NB4 (cell line): Measurements from ENCODE around the gene EHD3.

ENCODE experiments used
- DNase-seq: peaks from one replicate; pipeline ENCODE4 v3.0.0; 2010; ENCODE audit warnings: low read depth
- H3K4me3 ChIP-seq: one replicate; pipeline ENCODE4 v1.5.1; 2011; ENCODE audit warnings: mild to moderate bottlenecking, low read depth, low read length, moderate library complexity
- CTCF ChIP-seq: IDR thresholded peaks from one replicate; pipeline ENCODE4 v1.5.1; 2012; ENCODE audit warnings: low read depth, low read length
- MAX ChIP-seq: IDR thresholded peaks from 2 replicates; pipeline ENCODE4 v1.6.1; 2011; ENCODE audit warnings: low read depth, low read length
- MYC ChIP-seq: IDR thresholded peaks from 2 replicates; pipeline ENCODE4 v1.6.1; 2011; ENCODE audit warnings: low read depth, low read length
- POLR2A ChIP-seq: IDR thresholded peaks from 2 replicates; pipeline ENCODE4 v1.6.1; 2011; ENCODE audit warnings: mild to moderate bottlenecking; ENCODE audit not compliant: insufficient read length; ENCODE audit errors: extremely low read depth

The EHD3 gene

GRCh38 chr2:31204783-31205182 lies 29.2 kb upstream of the EHD3 start:
- H3K4me3 ChIP-seq, result no peak overlapping the region
- no peak for TF ChIP-seq POLR2A
- TF ChIP-seq MYC, result no peak
- TF ChIP-seq CTCF, result no peak
- no peak for TF ChIP-seq MAX
- no peak for DNase-seq

GRCh38 chr2:31205186-31205585 lies 28.8 kb upstream of the EHD3 start:
- H3K4me3 ChIP-seq, result no peak overlapping the region
- TF ChIP-seq MYC, result no peak
- TF ChIP-seq POLR2A, result no peak
- TF ChIP-seq MAX, result no peak
- no peak for TF ChIP-seq CTCF
- no peak for DNase-seq

GRCh38 chr2:31205613-31206012 lies 28.3 kb upstream of the EHD3 start:
- TF ChIP-seq MAX (no peak), MYC (no peak), POLR2A (no peak), CTCF (no peak)
- no peak for DNase-seq
- H3K4me3 ChIP-seq, result no peak overlapping the region

- TF ChIP-seq POLR2A, result no peak
- TF ChIP-seq MYC, result no peak
- TF ChIP-seq CTCF, result no peak
- TF ChIP-seq MAX, result no peak
- no peak for DNase-seq
- no peak overlapping the region for H3K4me3 ChIP-seq
Measured at GRCh38 chr2:31207790-31208189, 26.2 kb upstream of the EHD3 start.

- H3K4me3 ChIP-seq, result no peak overlapping the region
- no peak for TF ChIP-seq MYC
- no peak for TF ChIP-seq MAX
- no peak for TF ChIP-seq CTCF
- no peak for TF ChIP-seq POLR2A
- no peak for DNase-seq
Measured at GRCh38 chr2:31208240-31208639, 25.7 kb upstream of the EHD3 start.
